HEK293 (cell line): Measurements from ENCODE around the gene CTAGE1.

Source experiments
- CTCF ChIA-PET: fragments of 350-600 bp; formaldehyde crosslinking; extraction: SDS; loops from one replicate; lab custom pipeline; 2021; ENCODE audit warnings: antibody characterized with exemption; lab: Yijun Ruan, JAX
- POLR2A ChIA-PET: fragments of 300-600 bp; formaldehyde crosslinking; extraction: SDS; loops from one replicate; lab custom pipeline; 2020; ENCODE audit warnings: antibody characterized with exemption, inconsistent platforms; lab: Yijun Ruan, JAX
- H3K27ac ChIP-seq: fragments of 200-500 bp; sonication (Bioruptor generic); 2 replicates; pipeline ENCODE4 v1.5.1; 2014; ENCODE audit warnings: low read depth, low read length, control low read depth, inconsistent platforms; ENCODE audit errors: extremely low read depth
- H3K36me3 ChIP-seq, 2 experiments: fragments of 200-500 bp in 1 of 2; sonication (Bioruptor generic) in 1 of 2; 1 replicate in 1 of 2; 2 replicates in 1 of 2; pipeline ENCODE4 v1.5.1; 2014 to 2017; ENCODE audit warnings: inconsistent platforms in 2 of 2, low read length in 2 of 2; ENCODE audit not compliant: control insufficient read depth in 2 of 2, insufficient read depth in 1 of 2
- H3K4me1 ChIP-seq: fragments of 200-500 bp; sonication (Bioruptor generic); 2 replicates; pipeline ENCODE4 v1.5.1; 2014; ENCODE audit warnings: mild to moderate bottlenecking, low read length, inconsistent platforms; ENCODE audit not compliant: control insufficient read depth, insufficient read depth
- H3K4me3 ChIP-seq: 2 replicates; pipeline ENCODE4 v1.5.1; 2011; ENCODE audit warnings: low read depth, mild to moderate bottlenecking, control low read depth, low read length, moderate library complexity
- H3K9me3 ChIP-seq: fragments of 200-500 bp; sonication (Bioruptor generic); 2 replicates; pipeline ENCODE4 v1.5.1; 2014; ENCODE audit warnings: low read depth, low read length, inconsistent platforms; ENCODE audit not compliant: control insufficient read depth, insufficient read depth
- ATF2 ChIP-seq: fragments of 450-650 bp; formaldehyde crosslinking; IDR thresholded peaks from 2 replicates; pipeline ENCODE4 v1.5.1; 2016; ENCODE audit warnings: missing biosample characterization, missing genetic modification characterization, low read depth
- EGR2 ChIP-seq: fragments of 450-650 bp; formaldehyde crosslinking; IDR thresholded peaks from 2 replicates; pipeline ENCODE4 v1.5.1; 2016; ENCODE audit warnings: low read depth, missing biosample characterization, missing genetic modification characterization
- MZF1 ChIP-seq: fragments of 450-650 bp; formaldehyde crosslinking; IDR thresholded peaks from 2 replicates; pipeline ENCODE4 v1.5.1; 2017; ENCODE audit warnings: missing biosample characterization, missing genetic modification characterization, borderline replicate concordance
- PRDM10 ChIP-seq: fragments of 450-650 bp; formaldehyde crosslinking; IDR thresholded peaks from 2 replicates; pipeline ENCODE4 v1.5.1; 2016; ENCODE audit warnings: missing biosample characterization, missing genetic modification characterization
- PRDM6 ChIP-seq: fragments of 450-650 bp; formaldehyde crosslinking; IDR thresholded peaks from 2 replicates; pipeline ENCODE4 v1.5.1; 2017; ENCODE audit warnings: missing biosample characterization, missing genetic modification characterization
- RBAK ChIP-seq: fragments of 450-650 bp; formaldehyde crosslinking; IDR thresholded peaks from 2 replicates; pipeline ENCODE4 v1.5.1; 2016; ENCODE audit warnings: missing biosample characterization, missing genetic modification characterization
- REPIN1 ChIP-seq: fragments of 450-650 bp; formaldehyde crosslinking; IDR thresholded peaks from 2 replicates; pipeline ENCODE4 v1.5.1; 2017; ENCODE audit warnings: missing biosample characterization, missing genetic modification characterization, low read depth
- WT1 ChIP-seq: fragments of 450-650 bp; formaldehyde crosslinking; IDR thresholded peaks from 2 replicates; pipeline ENCODE4 v1.5.1; 2016; ENCODE audit warnings: missing biosample characterization, missing genetic modification characterization
- ZBTB17 ChIP-seq: fragments of 450-650 bp; formaldehyde crosslinking; IDR thresholded peaks from 2 replicates; pipeline ENCODE4 v1.5.1; 2016; ENCODE audit warnings: missing biosample characterization, missing genetic modification characterization
- ZBTB48 ChIP-seq: fragments of 450-650 bp; formaldehyde crosslinking; IDR thresholded peaks from 2 replicates; pipeline ENCODE4 v1.5.1; 2016; ENCODE audit warnings: missing biosample characterization, missing genetic modification characterization
- ZBTB49 ChIP-seq: fragments of 450-650 bp; formaldehyde crosslinking; IDR thresholded peaks from 2 replicates; pipeline ENCODE4 v1.5.1; 2016; ENCODE audit warnings: missing biosample characterization, missing genetic modification characterization, low read depth
- ZFP3 ChIP-seq: fragments of 450-650 bp; formaldehyde crosslinking; IDR thresholded peaks from 2 replicates; pipeline ENCODE4 v1.5.1; 2016; ENCODE audit warnings: low read depth, missing biosample characterization, missing genetic modification characterization
- ZNF146 ChIP-seq: fragments of 450-650 bp; formaldehyde crosslinking; IDR thresholded peaks from 2 replicates; pipeline ENCODE4 v1.5.1; 2016; ENCODE audit warnings: missing biosample characterization, missing genetic modification characterization
- ZNF280C ChIP-seq: fragments of 450-650 bp; formaldehyde crosslinking; IDR thresholded peaks from 2 replicates; pipeline ENCODE4 v1.5.1; 2016; ENCODE audit warnings: missing biosample characterization, missing genetic modification characterization
- ZNF311 ChIP-seq: fragments of 450-650 bp; formaldehyde crosslinking; IDR thresholded peaks from 2 replicates; pipeline ENCODE4 v1.5.1; 2017; ENCODE audit warnings: missing biosample characterization, missing genetic modification characterization, borderline replicate concordance
- ZNF350 ChIP-seq: fragments of 450-650 bp; formaldehyde crosslinking; IDR thresholded peaks from 2 replicates; pipeline ENCODE4 v1.5.0; 2017; ENCODE audit warnings: missing biosample characterization, mild to moderate bottlenecking, missing genetic modification characterization
- ZNF585B ChIP-seq: fragments of 450-650 bp; formaldehyde crosslinking; IDR thresholded peaks from 2 replicates; pipeline ENCODE4 v1.5.1; 2016; ENCODE audit warnings: missing biosample characterization, missing genetic modification characterization
- ZNF660 ChIP-seq: fragments of 450-650 bp; IDR thresholded peaks from 2 replicates; pipeline ENCODE4 v1.5.1; 2018; ENCODE audit warnings: missing biosample characterization, mild to moderate bottlenecking, missing genetic modification characterization
- ZNF792 ChIP-seq: fragments of 450-650 bp; formaldehyde crosslinking; IDR thresholded peaks from 2 replicates; pipeline ENCODE4 v1.5.1; 2016; ENCODE audit warnings: missing biosample characterization, missing genetic modification characterization
- ZNF830 ChIP-seq: fragments of 450-650 bp; IDR thresholded peaks from 2 replicates; pipeline ENCODE4 v1.5.0; 2018; ENCODE audit warnings: missing biosample characterization, missing genetic modification characterization, low read depth, mild to moderate bottlenecking, moderate library complexity

The CTAGE1 gene

GRCh38 chr18:22439447-22439846 lies 21.7 kb upstream of the CTAGE1 start (continued):
- no peak for TF ChIP-seq ZFP3 (tag by site-specific recombination)
- TF ChIP-seq WT1, result no peak
- TF ChIP-seq PRDM10, result no peak
- no peak for TF ChIP-seq RBAK (tag by site-specific recombination)
- TF ChIP-seq ZBTB48 (tag by site-specific recombination), result no peak
- no peak for TF ChIP-seq ZNF585B (tag by site-specific recombination)
- no peak for TF ChIP-seq PRDM6 (tag by site-specific recombination)
- no peak for TF ChIP-seq ZNF830 (tag by site-specific recombination)
- no peak for TF ChIP-seq MZF1 (tag by site-specific recombination)
- TF ChIP-seq ZNF660 (tag by site-specific recombination), result no peak
- TF ChIP-seq, all 188 proteins: peak for 0

- ChIA-PET POLR2A (no interaction called here), CTCF (no interaction called here)
- no peaks in the 10 kb centered on the region for H3K36me3 ChIP-seq
- no peak for TF ChIP-seq ZNF350 (tag by site-specific recombination)
- TF ChIP-seq ZNF146 (tag by site-specific recombination), result no peak
- no peak for TF ChIP-seq ATF2
- TF ChIP-seq ZNF280C (tag by site-specific recombination), result no peak
- no peak for TF ChIP-seq ZBTB49 (tag by site-specific recombination)
- no peak for TF ChIP-seq ZNF311
- no peak for TF ChIP-seq EGR2
- TF ChIP-seq REPIN1, result no peak
- TF ChIP-seq ZNF792 (tag by site-specific recombination), result no peak
- no peak for TF ChIP-seq ZBTB17 (tag by site-specific recombination)
- H3K4me3 ChIP-seq, result no peak overlapping the region
- no peaks in the 10 kb centered on the region for H3K4me1 ChIP-seq
- no peak overlapping the region for H3K27ac ChIP-seq
- H3K9me3 ChIP-seq, result no peaks in the 10 kb centered on the region
Measured at GRCh38 chr18:22436136-22436535, 18.4 kb upstream of the CTAGE1 start.
